Measurements from ENCODE around the gene CNTN2.

The CNTN2 gene

DNA sequence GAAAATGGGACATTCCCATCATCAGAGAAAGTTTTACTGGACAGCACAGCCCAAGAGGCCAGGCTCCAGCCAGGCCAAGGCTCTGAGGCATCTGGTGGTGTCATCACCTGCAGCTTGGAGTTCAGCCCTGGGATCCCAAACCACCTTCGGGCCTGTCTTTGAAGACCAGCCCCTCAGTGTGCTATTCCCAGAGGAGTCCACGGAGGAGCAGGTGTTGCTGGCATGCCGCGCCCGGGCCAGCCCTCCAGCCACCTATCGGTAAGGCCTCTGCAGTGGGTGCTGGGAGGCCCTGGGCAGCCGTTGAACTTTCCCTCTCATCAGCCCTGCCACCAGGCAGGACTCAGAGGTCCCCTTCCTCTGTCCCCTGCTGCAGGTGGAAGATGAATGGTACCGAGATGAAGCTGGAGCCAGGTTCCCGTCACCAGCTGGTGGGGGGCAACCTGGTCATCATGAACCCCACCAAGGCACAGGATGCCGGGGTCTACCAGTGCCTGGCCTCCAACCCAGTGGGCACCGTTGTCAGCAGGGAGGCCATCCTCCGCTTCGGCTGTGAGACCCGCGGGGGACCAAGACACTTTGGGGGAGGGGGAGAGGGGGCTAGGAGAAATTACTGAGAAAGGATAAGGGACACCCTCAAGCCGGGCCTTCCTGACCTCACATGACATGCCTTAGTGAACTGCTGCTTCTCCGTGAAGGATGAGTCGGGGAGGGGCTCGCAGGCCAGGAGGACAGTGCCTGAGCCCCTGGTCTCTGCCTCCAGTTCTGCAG lies 15.0 kb downstream of the CNTN2 start:
- DNase-seq = no peak

GRCh38 chr1:205058853-205059252 lies 15.8 kb downstream of the CNTN2 start:
- no peak for DNase-seq

- no peak for DNase-seq
Observed at GRCh38 chr1:205059660-205060059, 16.6 kb downstream of the CNTN2 start.

DNA sequence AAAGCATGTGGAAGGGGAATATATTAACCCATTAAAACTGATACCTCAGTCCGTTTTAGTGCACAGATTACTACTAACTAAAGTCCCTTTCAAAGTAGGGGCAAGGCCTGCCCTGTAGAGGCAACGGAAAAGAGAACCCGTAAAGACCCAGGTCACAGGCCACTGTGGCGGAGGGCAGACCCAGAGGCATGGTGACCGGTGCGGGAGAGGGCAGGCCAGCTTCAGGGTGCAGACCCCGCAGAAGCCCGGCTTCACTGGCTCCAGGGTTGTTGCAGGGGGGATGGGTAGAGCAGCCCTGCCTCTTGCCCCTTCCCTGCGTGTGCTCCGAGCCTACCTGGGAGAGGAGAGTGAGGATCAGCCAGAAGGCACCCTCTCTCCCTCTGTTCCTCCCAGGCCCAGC lies 17.7 kb downstream of the CNTN2 start:
- DNase-seq = no peak

DNA sequence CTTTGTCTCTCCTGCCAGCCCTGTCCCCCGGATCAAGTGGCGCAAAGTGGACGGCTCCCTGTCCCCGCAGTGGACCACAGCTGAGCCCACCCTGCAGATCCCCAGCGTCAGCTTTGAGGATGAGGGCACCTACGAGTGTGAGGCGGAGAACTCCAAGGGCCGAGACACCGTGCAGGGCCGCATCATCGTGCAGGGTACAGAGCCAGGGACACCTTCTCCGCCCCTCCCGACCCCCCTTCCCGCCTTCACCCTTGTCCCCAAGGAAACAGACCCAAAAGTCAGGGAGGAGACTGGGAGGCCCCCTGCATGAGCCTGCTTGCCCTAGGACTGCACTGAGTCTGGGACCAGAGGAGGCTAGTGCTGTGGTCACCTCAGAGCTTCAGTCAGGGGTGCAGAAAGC lies 18.2 kb downstream of the CNTN2 start:
- no peak for DNase-seq

- DNase-seq = peak; percentile 52
Observed at GRCh38 chr1:205061665-205062069, 18.7 kb downstream of the CNTN2 start.

DNA sequence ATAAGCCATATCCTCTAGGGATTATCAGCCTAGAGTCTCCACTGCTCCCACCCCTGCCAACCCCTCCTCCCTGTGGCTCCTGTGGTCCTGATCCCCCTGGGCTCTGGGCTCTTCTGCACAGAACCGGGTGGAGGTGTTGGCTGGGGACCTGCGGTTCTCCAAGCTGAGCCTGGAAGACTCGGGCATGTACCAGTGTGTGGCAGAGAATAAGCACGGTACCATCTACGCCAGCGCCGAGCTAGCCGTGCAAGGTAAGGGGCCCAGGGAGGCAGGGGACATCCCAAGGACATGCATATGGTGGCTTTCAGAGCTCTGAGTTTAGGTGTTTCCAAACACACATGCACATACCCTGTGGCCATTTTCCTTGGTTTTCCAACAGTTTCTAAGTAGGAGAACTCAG lies 19.3 kb downstream of the CNTN2 start:
- DNase-seq = no peak

DNA sequence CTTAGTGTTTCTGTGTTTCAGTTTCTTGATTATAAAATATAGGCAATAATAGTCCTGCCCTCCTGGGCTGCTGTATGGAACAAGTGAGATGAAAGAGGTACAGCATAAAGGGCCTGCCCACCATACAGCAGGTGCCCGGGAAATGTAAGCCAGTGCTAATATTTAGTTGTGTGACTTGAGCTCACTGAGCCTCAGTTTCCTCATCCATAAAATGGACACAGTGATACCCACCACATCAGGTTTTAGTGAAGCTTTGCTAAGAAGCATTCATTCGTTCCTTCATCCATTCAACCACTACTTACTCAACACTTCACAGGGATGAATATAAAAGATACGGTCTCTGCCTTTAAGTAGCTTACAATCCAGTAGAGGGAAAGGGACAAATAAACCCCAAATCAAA lies 19.9 kb downstream of the CNTN2 start:
- DNase-seq = no peak

- no peak for DNase-seq
Observed at GRCh38 chr1:205064301-205064700, 21.3 kb downstream of the CNTN2 start.

GRCh38 chr1:205064741-205065316 lies 21.8 kb downstream of the CNTN2 start:
- no peak for DNase-seq

DNA sequence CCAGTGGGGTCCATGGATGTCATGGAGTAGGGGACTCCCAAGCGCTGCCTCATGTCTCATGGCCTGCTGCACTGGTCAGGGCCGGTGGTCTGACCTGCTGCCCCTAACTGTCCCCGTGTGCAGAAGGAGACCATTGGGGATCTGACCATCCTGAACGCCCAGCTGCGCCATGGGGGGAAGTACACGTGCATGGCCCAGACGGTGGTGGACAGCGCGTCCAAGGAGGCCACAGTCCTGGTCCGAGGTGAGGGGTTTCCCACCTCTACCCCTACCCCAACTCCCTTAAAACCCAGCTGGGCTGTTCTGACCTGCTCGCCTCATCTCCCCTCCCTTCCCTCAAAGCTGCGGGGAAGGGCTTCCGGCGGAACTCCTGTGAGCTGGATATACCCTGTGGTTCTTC lies 22.7 kb downstream of the CNTN2 start:
- DNase-seq = no peak

DNA sequence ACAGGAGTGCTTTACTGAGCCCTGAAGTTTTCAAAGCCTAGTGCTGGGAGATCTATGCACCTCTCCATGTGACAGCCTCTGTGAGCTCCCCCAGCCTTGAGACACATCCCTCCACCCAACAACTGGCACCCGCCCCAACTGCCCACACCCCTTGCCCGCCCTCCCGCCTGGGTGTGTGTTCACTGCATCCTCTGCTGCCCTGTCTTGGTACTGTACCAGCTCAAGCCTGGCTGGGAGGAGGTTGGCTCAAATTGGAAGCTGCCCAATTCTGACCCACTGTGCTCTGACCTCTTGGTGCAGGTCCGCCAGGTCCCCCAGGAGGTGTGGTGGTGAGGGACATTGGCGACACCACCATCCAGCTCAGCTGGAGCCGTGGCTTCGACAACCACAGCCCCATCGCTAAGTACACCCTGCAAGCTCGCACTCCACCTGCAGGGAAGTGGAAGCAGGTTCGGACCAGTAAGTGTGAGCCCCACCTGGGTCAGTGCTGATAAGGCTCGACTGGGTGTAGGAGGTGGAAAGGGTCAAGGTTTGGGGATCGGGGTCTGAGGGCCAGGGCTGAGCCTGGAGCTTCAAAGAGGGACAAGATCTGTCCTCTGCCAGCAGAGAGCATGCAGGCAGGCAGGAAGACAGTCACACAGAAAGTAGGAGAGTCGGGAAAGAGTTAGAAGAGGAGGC lies 23.3 kb downstream of the CNTN2 start:
- DNase-seq = no peak

- no peak for DNase-seq
Observed at GRCh38 chr1:205067031-205067430, 24.0 kb downstream of the CNTN2 start.

DNA sequence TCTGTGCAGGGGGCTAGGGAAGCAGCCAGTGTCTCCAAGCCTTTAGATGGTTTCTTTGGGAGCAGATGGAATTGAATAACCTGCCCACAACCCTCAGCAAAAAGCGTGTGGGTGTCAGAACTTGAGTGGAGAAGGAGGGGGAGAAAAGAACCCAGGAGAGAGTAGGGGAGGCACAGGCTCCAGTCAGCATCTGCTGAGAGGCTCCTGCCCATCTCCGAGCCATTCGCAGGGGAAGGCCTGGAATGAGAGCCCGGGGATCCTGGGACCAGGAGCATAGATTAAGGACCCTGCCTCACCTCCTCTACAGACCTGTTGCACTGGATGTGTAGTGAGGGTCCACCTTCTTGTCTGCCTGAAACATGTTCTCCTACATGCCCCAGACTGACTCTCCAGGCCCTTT lies 25.0 kb downstream of the CNTN2 start:
- DNase-seq = no peak

- DNase-seq = no peak
Observed at GRCh38 chr1:205068457-205069040, 25.5 kb downstream of the CNTN2 start.

DNA sequence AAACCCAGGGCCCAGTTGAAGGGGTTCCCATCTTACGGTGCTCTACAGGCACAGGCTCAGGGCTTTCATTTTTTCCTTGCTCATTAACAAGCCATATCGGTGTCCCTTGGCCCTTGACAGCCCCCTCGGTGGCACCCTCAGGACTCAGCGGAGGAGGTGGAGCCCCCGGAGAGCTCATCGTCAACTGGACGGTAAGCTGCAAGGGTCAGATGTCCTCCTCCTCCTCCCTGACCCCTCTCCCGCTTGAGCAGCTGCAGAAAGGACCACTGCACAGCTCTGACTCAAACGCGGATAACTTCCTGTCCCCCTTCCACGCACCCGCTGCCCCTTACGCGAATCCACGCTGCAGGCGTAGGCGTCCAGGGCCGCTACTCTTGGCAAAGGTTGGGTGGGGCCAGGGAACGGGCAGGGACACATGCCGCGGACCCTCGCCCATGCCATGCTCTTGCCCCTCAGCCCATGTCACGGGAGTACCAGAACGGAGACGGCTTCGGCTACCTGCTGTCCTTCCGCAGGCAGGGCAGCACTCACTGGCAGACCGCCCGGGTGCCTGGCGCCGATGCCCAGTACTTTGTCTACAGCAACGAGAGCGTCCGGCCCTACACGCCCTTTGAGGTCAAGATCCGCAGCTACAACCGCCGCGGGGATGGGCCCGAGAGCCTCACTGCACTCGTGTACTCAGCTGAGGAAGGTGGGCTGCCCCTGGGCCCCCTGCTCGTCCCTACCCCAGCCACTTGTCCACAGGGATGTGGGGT lies 26.5 kb downstream of the CNTN2 start:
- DNase-seq = no peak

DNA sequence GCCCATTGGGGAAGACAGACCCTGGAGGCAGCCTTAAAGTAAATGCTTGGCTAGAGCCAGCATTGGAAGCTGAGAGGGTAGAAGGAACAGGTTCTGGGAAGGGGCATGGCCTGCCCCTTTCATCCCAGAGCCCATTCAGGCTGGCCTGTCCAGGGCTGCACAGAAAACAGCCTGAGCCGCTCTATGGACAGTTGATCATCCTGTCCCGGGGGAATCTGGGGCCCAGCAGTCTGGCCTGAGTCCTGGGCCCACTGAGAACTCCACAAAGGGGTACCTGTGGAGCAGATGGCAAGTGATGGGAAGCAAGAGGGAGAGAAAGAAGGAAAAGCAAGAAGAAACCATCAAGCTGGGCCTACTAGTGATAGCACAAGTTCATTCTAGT lies 28.0 kb downstream of the CNTN2 start:
- DNase-seq = no peak

DNA sequence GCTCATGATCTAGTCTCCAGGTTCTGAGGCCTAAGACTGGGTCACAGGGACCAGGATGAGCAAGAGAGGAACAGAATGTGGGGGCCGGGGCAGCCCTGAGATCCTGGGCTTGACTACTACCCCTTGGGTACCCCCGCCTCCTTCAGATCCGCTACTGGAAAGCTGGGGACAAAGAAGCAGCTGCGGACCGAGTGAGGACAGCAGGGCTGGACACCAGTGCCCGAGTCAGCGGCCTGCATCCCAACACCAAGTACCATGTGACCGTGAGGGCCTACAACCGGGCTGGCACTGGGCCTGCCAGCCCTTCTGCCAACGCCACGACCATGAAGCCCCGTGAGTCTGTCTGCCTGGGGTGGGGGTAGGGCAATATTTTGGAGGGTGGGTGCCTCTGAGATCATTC lies 28.8 kb downstream of the CNTN2 start:
- DNase-seq = no peak

- DNase-seq = no peak
Observed at GRCh38 chr1:205072286-205072685, 29.3 kb downstream of the CNTN2 start.

GRCh38 chr1:205072881-205073280 lies 29.9 kb downstream of the CNTN2 start:
- no peak for DNase-seq

DNA sequence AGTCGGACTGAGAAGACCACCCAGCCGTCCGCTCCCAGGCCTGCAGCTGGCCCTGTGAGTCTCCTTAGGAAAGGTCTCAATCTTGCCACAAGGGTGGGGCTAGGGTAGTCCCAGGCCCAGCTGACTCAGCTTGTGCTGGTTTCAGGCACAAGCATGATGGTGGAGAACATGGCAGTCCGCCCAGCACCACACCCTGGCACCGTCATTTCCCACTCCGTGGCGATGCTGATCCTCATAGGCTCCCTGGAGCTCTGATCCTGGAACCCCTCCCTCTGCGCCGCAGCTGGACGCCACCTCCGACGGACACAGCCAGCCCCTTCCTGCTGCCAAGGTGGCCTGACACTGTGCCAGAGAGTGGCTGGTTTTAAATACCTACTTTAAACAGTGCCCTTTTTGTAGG lies 30.5 kb downstream of the CNTN2 start:
- no peak for DNase-seq

DNA sequence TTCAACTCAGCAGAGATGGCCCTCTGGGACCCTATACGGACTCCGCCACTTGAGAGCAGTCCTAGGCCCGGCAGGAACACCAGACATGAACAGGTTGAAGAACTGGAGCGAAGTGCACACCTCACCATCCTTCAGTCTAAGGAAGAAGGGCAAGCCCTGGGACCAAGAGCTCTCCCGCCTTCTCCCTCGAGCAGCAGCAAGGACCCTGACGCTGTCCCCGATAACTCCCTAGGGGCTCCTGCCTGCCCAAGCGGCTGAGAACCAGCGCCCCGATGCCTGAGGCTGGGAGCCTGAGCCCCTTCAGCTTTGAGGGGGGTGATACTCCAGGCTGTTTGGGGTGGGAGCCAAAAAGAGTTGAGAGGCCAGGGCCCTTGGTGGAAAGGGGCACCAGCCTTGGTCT lies 31.1 kb downstream of the CNTN2 start:
- DNase-seq = no peak

- no peak for DNase-seq
Observed at GRCh38 chr1:205074513-205074912, 31.5 kb downstream of the CNTN2 start.
